DLD1 (cell line): ENCODE results near the gene BIRC7.

Experiments used
- in situ Hi-C: cut with HindIII; loops from 2 replicates; pipeline ENCODE4 v1.10.0; 2017; ENCODE audit warnings: low sequenced_read_pairs

The BIRC7 gene

GRCh38 chr20:63261795-63262528 lies 26.3 kb downstream of the BIRC7 start:
- in situ Hi-C loops: no loop called here

GRCh38 chr20:63262836-63263235 lies 27.1 kb downstream of the BIRC7 start:
- in situ Hi-C loops: no loop called here

- in situ Hi-C loops: no loop called here
Measured at GRCh38 chr20:63264000-63264399, 28.3 kb downstream of the BIRC7 start.

GRCh38 chr20:63264519-63264918 lies 28.8 kb downstream of the BIRC7 start:
- in situ Hi-C loops: no loop called here

GRCh38 chr20:63265891-63266515 lies 30.3 kb downstream of the BIRC7 start:
- in situ Hi-C loops: no loop called here

- in situ Hi-C loops: no loop called here
Measured at GRCh38 chr20:63267691-63268090, 32.0 kb downstream of the BIRC7 start.

- in situ Hi-C loops: no loop called here
Measured at GRCh38 chr20:63268256-63268655, 32.6 kb downstream of the BIRC7 start.

- in situ Hi-C loops: no loop called here
Measured at GRCh38 chr20:63268671-63269439, 33.1 kb downstream of the BIRC7 start.

- in situ Hi-C loops: no loop called here
Measured at GRCh38 chr20:63269724-63270123, 34.0 kb downstream of the BIRC7 start.

- in situ Hi-C loops: no loop called here
Measured at GRCh38 chr20:63270606-63271325, 35.1 kb downstream of the BIRC7 start.

GRCh38 chr20:63272105-63273058 lies 36.7 kb downstream of the BIRC7 start, which contains the start of gene ARFGAP1:
Gene ARFGAP1 (plus strand): TSS chr20:63272813. CDS start chr20:63275581, 2,768 bp downstream.
- in situ Hi-C loops: no loop called here

- in situ Hi-C loops: no loop called here
Measured at GRCh38 chr20:63273059-63273579, 37.4 kb downstream of the BIRC7 start.

- in situ Hi-C loops: no loop called here
Measured at GRCh38 chr20:63273635-63274380, 38.1 kb downstream of the BIRC7 start.

GRCh38 chr20:63274381-63275228 lies 38.9 kb downstream of the BIRC7 start:
- in situ Hi-C loops: loop anchor here (5.0 to 25.0 kb wide), 2 partner anchors 52 to 113 kb away; no protein-coding TSS in a partner anchor

- in situ Hi-C loops: loop anchor here (5.0 to 25.0 kb wide), 2 partner anchors 54 to 111 kb away; no protein-coding TSS in a partner anchor
Measured at GRCh38 chr20:63275825-63276224, 40.1 kb downstream of the BIRC7 start.

GRCh38 chr20:63276956-63277355 lies 41.3 kb downstream of the BIRC7 start:
- in situ Hi-C loops: loop anchor here (5.0 to 25.0 kb wide), 2 partner anchors 55 to 110 kb away; no protein-coding TSS in a partner anchor

GRCh38 chr20:63277466-63278272 lies 42.0 kb downstream of the BIRC7 start:
- in situ Hi-C loops: loop anchor here (5.0 to 25.0 kb wide), 2 partner anchors 55 to 110 kb away; no protein-coding TSS in a partner anchor
